HT1080 (cell line): ENCODE measurements around the gene OR2M3. TPM values are rescaled to one million over a fixed set of nuclear protein-coding genes. Genes with fewer than 3 reads are reported as not detected.
"Not testable (repeated sequence)": the region's sequence is repeated elsewhere in the genome, so short reads cannot be mapped to it uniquely, and the experiment has no call there.

ENCODE experiments used
- DNase-seq: peaks from one replicate; pipeline ENCODE4 v3.0.0-alpha.2; 2015; ENCODE audit warnings: low read depth
- polyA plus RNA-seq, 2 experiments: library from polyadenylated mRNA; depleted of rRNA; stranded (reverse); fragments of >200 nt; gene quantifications; 2 replicates each; pipeline ENCODE4 v1.2.3, GENCODE V29; 2015
- total RNA-seq: library from RNA; depleted of rRNA; stranded (reverse); fragments of >200 nt; shearing (Covaris generic); gene quantifications from 2 replicates; pipeline ENCODE4 v1.2.3, GENCODE V29; 2014; rRNA removed

OR2M3 gene
- 0.02 TPM in 1 of 2 replicates, not detected in the other for total RNA-seq
- not detected in 2 replicates for polyA plus RNA-seq (2015; cell fraction: cytosol; rRNA removed)
- polyA plus RNA-seq (2015; cell fraction: nucleus; rRNA removed), result 0.03 and 0.04 TPM in 2 replicates

DNA sequence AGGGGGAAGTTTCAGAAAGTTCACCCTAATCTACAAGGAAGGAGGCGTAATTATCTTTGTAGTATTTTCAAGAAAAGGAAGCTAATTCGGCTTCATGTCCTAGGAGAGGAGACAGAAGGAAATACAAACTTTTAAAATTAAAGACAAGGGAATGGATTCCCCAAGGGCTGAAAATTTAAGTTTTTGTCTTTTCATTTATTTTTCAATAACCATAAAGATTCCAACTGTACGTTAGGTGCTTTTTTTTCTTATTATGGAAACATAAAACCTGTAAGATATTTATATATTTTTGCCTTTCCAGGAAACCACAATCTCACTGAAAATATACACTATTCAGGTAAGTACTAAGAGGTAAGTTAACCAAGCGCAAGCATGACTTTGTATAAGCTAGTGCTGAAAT lies at the start of gene OR2M3:
Gene OR2M3, plus strand, starts transcription at position 301 of the 400 bp plus-strand sequence. CDS start 5,803 bp downstream, outside the sequence.
- no peak for DNase-seq

GRCh38 chr1:248152056-248152827 lies 44.8 kb upstream of the OR2M3 start:
- no peak for DNase-seq

DNA sequence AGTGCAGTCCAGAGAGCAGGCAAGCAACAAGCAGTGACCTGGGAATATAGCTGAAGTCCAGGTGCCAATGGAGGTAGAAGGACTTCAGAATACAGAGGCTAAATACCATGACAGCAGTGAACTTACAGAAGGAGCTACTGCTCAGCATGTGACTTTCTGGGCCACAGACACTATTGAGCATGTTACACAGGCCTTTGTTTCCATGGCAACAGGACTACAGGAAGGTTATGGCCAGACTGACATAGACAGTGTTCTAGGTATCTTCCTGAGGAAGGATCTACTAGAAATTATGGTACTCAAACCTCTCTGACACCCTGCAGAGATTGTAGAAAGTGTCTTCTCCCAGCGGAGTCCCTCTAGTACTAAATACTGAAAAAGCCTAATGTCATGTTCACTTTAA lies 41.1 kb upstream of the OR2M3 start:
- no peak for DNase-seq

DNA sequence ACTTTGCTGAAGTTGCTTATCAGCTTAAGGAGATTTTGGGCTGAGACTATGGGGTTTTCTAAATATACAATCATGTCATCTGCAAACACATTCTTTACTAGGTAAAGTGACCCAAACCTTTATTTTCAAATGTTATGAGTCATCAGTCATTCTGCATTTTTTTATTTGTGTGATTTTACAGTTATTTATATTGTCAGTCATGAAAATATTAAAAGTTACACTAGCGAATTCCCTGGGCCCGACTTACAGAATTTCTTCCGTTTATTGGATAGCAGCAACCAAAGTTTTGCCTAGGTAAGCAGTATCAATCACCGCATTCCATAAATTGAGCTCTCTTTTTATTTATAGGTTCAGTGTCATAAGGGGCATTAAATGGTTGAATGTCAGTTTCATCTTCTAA lies 38.3 kb upstream of the OR2M3 start:
- DNase-seq, result no peak

GRCh38 chr1:248164031-248164430 lies 33.0 kb upstream of the OR2M3 start:
- no peak for DNase-seq

DNA sequence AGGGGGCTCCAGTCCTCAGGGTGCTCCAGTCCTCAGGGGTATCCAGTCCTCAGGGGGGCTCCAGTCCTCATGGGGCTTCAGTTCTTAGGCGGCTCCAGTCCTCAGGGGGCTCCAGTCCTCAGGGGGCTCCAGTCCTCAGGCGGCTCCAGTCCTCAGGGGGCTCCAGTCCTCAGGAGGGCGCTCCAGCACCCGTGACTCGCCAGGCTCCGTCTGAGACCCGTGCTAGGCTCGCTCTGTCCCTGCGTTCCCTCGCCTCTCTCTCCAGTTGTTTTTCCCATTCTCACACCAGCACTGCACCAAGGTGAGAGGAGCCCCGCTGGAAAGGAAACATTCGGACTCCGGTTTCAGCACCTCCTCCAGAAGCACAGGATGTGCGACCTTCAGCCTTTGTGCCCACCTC lies 31.9 kb upstream of the OR2M3 start:
- peak; percentile 11 for DNase-seq

- DNase-seq, result no peak
Measured at GRCh38 chr1:248174521-248174920, 22.5 kb upstream of the OR2M3 start, which contains the start of gene OR2M2. Gene OR2M2 (plus strand): TSS chr1:248174821. CDS start chr1:248179986, 5,165 bp downstream.

- no peak for DNase-seq
Measured at GRCh38 chr1:248183996-248184395, 13.1 kb upstream of the OR2M3 start.

DNA sequence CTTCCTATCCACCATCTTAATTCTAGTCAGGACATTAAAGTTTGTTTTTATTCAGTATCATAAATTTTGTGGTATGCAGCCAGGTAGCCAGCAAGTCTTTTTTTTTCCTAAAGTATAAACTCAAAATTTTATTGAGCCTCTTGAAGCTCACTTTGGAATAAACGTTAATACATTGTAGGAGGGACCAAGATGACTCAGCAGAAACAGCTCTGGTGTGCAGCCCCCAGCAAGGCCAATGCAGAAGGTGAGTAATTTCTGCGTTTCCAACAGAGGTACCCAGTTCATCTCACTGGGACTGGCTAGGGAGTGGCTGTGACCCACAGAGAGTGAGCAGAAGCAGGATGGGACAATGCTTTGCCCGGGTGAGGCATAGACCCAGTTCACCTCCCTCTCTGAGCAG lies 9.7 kb upstream of the OR2M3 start:
- no peak for DNase-seq

GRCh38 chr1:248189026-248189425 lies 8.0 kb upstream of the OR2M3 start:
- peak; percentile 15 for DNase-seq

- DNase-seq, result no peak
Measured at GRCh38 chr1:248194117-248194516, 2.9 kb upstream of the OR2M3 start.

GRCh38 chr1:248215880-248216279 lies 18.8 kb downstream of the OR2M3 start:
- no peak for DNase-seq

DNA sequence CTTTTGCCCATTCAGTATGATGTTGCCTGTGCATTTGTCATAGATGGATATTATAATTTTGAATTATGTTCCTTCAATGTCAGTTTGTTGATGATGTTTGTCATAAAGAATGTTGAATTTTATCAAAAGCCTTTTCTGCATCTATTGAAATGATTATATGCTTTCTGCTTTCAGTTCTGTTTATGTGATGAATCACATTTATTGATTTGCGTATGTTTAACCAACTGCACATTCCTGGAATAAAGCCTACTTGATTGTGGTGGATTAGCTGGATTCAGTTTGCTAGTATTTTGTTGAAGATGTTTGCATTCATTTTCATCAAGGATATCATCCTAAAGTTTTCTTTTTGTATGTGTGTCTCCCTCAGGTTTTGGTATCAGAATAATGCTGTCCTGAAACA lies 28.5 kb downstream of the OR2M3 start:
- DNase-seq, result no peak

GRCh38 chr1:248229360-248229908 lies 32.4 kb downstream of the OR2M3 start:
- no peak for DNase-seq

GRCh38 chr1:248231117-248231516 lies 34.1 kb downstream of the OR2M3 start, which contains the start of gene OR2M4:
Gene OR2M4 (plus strand): TSS chr1:248231417. CDS start chr1:248238929, 7,512 bp downstream.
- no peak for DNase-seq

- no peak for DNase-seq
Measured at GRCh38 chr1:248239478-248239877, 42.4 kb downstream of the OR2M3 start.

DNA sequence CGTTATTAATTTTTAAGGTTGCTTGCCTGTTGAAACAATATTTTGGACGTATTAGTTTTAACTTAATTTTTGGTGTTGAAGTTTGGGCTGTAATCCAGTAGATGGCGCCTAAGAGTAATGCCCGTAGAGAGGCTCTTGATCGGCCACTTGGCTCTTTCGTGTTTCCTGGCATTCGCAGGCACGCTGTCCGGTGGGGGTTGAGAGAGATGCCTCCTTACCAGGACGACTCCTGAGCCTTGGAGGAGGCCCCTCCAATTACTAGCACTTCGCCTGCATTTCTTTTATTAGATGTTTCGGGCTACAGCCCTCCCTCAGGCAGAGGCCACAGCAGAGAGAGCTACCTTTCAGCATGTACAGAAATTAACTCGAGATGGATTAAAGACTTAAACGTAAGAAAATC lies 46.1 kb downstream of the OR2M3 start:
- DNase-seq, result peak; percentile 39

GRCh38 chr1:248259309-248259708 lies 62.2 kb downstream of the OR2M3 start:
- not testable (repeated sequence) for DNase-seq
